ENCODE results near the gene COL21A1.

Gene COL21A1

DNA sequence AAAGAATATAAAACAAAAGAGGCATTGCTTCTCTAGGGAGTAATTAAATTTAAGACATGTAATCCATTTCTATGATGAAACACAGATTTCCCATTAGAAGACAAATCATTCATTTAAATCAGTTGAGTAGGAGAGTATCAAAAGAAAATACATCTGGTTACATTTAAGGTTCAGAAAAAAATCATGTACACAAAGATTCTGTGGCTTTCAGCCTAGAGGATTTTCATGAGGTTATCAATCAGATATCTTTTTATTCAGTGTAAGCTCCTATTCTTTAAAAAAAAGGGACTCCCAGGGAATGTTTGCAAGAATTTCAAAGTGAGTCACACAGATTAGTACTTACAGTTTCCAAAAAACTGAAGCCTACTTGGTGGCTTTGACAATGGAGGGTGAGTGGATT lies 24.9 kb downstream of the COL21A1 start:
- no peak for TF ChIP-seq CTCF (conservative IDR thresholded peaks at IDR 0.05; ENCODE audit: low read depth, low read length)
- no peak overlapping the region for H3K4me3 ChIP-seq (ENCODE audit: low read length)
- DNase-seq (ENCODE audit: low read depth): no peak

DNA sequence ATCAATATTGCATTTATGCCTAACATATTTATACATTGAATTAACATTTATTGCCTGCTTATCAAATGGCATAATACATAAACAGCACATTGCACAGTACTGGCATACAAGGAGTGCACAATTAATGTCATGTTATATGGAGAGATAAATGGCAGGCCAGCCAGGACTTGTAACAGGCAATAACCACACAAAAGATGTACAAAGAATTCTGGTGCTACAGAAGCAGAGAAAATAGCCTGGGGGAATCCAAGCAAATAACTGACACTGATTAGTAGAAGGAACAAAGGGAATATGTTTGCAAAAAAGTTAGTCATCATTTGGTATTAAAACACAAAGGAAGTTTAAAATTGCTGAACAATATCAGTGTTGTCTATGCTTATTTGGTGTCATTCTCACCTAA lies 27.3 kb downstream of the COL21A1 start:
- no peak for TF ChIP-seq CTCF (conservative IDR thresholded peaks at IDR 0.05; ENCODE audit: low read depth, low read length)
- no peak for DNase-seq (ENCODE audit: low read depth)
- H3K4me3 ChIP-seq (ENCODE audit: low read length): no peak overlapping the region

DNA sequence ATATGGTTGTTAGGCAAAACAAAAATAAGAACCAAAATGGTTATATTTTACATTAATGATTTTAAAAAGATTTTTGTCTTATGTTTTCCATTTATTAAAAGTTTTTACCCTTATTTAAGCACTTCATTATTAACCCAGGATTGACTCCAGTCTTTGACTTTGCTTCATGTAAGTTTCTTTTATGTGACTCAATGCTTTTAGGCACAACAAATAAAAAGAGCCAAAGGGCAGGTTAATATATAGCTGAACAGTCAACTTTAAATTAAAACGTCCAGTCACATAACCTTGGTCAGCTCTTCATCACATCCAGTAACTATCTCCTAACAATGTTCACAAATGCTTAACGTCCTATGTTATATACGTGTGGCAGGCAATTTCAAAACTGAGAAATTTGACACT lies 32.7 kb downstream of the COL21A1 start:
- TF ChIP-seq CTCF (conservative IDR thresholded peaks at IDR 0.05; ENCODE audit: low read depth, low read length): no peak
- no peak for DNase-seq (ENCODE audit: low read depth)
- no peak overlapping the region for H3K4me3 ChIP-seq (ENCODE audit: low read length)

DNA sequence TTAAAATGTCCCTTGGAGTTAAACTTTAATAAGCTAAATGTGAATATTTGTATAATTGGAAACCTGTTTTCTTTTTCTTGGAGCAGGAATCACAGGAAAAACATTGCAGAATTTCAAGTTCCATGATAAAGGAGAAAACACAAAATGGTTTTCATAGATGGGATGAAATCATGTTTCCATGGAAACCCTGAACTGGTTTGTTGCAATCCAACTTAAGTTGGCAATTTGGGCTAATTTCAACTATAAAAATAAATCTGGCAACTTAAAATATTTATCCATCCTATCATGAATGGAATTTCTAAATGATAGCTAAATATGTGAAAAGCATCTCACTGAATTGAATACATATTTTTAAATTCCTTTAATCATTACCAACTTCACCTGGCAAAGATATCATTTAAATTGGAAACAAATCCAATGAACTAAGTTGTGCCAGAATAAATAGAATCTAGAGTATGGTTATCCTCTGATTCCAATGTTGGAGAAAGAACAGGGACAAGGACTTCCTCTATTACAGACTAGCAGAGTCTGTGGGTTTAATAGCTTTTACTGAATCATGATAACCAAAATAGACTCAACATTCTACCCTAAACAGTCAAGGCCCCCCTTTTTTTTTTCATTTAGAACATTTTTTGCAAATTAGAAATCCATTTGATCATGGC lies 33.2 kb downstream of the COL21A1 start:
- no peak for TF ChIP-seq CTCF (conservative IDR thresholded peaks at IDR 0.05; ENCODE audit: low read depth, low read length)
- no peak overlapping the region for H3K4me3 ChIP-seq (ENCODE audit: low read length)
- no peak for DNase-seq (ENCODE audit: low read depth)

DNA sequence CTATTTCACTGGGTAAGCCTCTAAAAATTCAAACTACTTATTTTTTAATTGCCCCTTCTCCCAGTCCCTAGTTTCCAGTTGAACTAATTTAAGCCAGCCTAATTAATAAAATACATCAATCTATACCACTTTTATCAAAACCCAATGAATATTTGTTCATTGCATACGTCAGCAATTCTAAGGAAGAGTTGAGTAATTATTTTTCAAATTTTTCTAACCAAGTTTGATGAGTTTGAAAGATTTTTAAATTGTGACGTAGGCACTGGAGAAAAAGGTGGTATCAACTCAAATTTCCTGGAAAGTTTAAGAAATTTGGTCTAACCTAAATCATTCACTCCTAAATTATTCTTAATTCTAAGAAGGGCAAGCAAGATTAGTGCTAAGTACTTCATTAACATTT lies 35.7 kb downstream of the COL21A1 start:
- no peak overlapping the region for H3K4me3 ChIP-seq (ENCODE audit: low read length)
- DNase-seq (ENCODE audit: low read depth): no peak
- TF ChIP-seq CTCF (conservative IDR thresholded peaks at IDR 0.05; ENCODE audit: low read depth, low read length): no peak

DNA sequence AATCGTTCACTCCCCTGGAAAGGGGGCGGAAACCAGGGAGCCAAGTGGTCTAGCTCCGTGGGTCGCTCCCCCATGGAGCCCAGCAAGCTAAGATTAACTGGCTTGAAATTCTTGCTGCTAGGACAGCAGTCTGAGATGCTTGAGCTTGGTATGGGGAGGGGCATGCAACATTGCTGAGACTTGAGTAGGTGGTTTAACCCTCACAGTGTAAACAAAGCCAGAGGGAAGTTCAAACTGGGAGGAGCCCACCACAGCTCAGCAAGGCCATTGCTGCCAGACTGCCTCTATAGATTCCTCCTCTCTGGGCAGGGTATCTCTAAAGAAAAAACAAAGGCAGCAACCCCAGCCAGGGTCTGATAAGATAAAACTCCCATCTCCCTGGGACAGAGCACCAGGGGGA lies 43.2 kb downstream of the COL21A1 start:
- no peak for DNase-seq (ENCODE audit: low read depth)
- no peak for TF ChIP-seq CTCF (conservative IDR thresholded peaks at IDR 0.05; ENCODE audit: low read depth, low read length)
- no peak overlapping the region for H3K4me3 ChIP-seq (ENCODE audit: low read length)

GRCh38 chr6:56199956-56200355 lies 47.4 kb downstream of the COL21A1 start:
- no peak for TF ChIP-seq CTCF (conservative IDR thresholded peaks at IDR 0.05; ENCODE audit: low read depth, low read length)
- no peak for DNase-seq (ENCODE audit: low read depth)
- no peak overlapping the region for H3K4me3 ChIP-seq (ENCODE audit: low read length)
